ENCODE results near the gene LCN12.

Gene LCN12

GRCh38 chr9:136951541-136952320 is at the start of gene LCN12:
LCN12 (plus strand) TSS chr9:136952273; CDS start chr9:136952328, 55 bp downstream.
- TF ChIP-seq GATA3 (IDR thresholded peaks at IDR 0.05; ENCODE audit: low read depth, low read length) (no peak), GATA2 (IDR thresholded peaks at IDR 0.05; ENCODE audit: low read depth, low read length) (no peak)

- TF ChIP-seq GATA3 (IDR thresholded peaks at IDR 0.05; ENCODE audit: low read depth, low read length) (no peak), GATA2 (IDR thresholded peaks at IDR 0.05; ENCODE audit: low read depth, low read length) (no peak)
These were observed 49.0 kb upstream of the LCN12 start for GRCh38 chr9:136903041-136903554.

- TF ChIP-seq GATA2 (IDR thresholded peaks at IDR 0.05; ENCODE audit: low read depth, low read length) (no peak), GATA3 (IDR thresholded peaks at IDR 0.05; ENCODE audit: low read depth, low read length) (no peak)
These were observed 45.8 kb upstream of the LCN12 start for GRCh38 chr9:136906266-136906665.

- no peak for TF ChIP-seq GATA2 (IDR thresholded peaks at IDR 0.05; ENCODE audit: low read depth, low read length)
- no peak for TF ChIP-seq GATA3 (IDR thresholded peaks at IDR 0.05; ENCODE audit: low read depth, low read length)
These were observed 44.8 kb upstream of the LCN12 start for GRCh38 chr9:136907011-136907914.

GRCh38 chr9:136910197-136910900 is 41.7 kb upstream of the LCN12 start:
- TF ChIP-seq GATA3 (IDR thresholded peaks at IDR 0.05; ENCODE audit: low read depth, low read length) = no peak
- no peak for TF ChIP-seq GATA2 (IDR thresholded peaks at IDR 0.05; ENCODE audit: low read depth, low read length)

GRCh38 chr9:136910901-136911245 is 41.2 kb upstream of the LCN12 start:
- TF ChIP-seq GATA3 (IDR thresholded peaks at IDR 0.05; ENCODE audit: low read depth, low read length) (no peak), GATA2 (IDR thresholded peaks at IDR 0.05; ENCODE audit: low read depth, low read length) (no peak)

- no peak for TF ChIP-seq GATA2 (IDR thresholded peaks at IDR 0.05; ENCODE audit: low read depth, low read length)
- TF ChIP-seq GATA3 (IDR thresholded peaks at IDR 0.05; ENCODE audit: low read depth, low read length) = no peak
These were observed 38.2 kb upstream of the LCN12 start for GRCh38 chr9:136913701-136914438.

GRCh38 chr9:136915632-136916329 is 36.3 kb upstream of the LCN12 start:
- TF ChIP-seq GATA2 (IDR thresholded peaks at IDR 0.05; ENCODE audit: low read depth, low read length) (no peak), GATA3 (IDR thresholded peaks at IDR 0.05; ENCODE audit: low read depth, low read length) (no peak)

- TF ChIP-seq GATA3 (IDR thresholded peaks at IDR 0.05; ENCODE audit: low read depth, low read length) = no peak
- TF ChIP-seq GATA2 (IDR thresholded peaks at IDR 0.05; ENCODE audit: low read depth, low read length) = no peak
These were observed 35.5 kb upstream of the LCN12 start for GRCh38 chr9:136916330-136917184.

GRCh38 chr9:136917902-136918301 is 34.2 kb upstream of the LCN12 start:
- TF ChIP-seq GATA2 (IDR thresholded peaks at IDR 0.05; ENCODE audit: low read depth, low read length) (no peak), GATA3 (IDR thresholded peaks at IDR 0.05; ENCODE audit: low read depth, low read length) (no peak)

- no peak for TF ChIP-seq GATA3 (IDR thresholded peaks at IDR 0.05; ENCODE audit: low read depth, low read length)
- TF ChIP-seq GATA2 (IDR thresholded peaks at IDR 0.05; ENCODE audit: low read depth, low read length) = no peak
These were observed 32.0 kb upstream of the LCN12 start for GRCh38 chr9:136920069-136920468.

GRCh38 chr9:136920734-136921231 is 31.3 kb upstream of the LCN12 start:
- TF ChIP-seq GATA3 (IDR thresholded peaks at IDR 0.05; ENCODE audit: low read depth, low read length) (no peak), GATA2 (IDR thresholded peaks at IDR 0.05; ENCODE audit: low read depth, low read length) (no peak)

All from SH-SY5Y (cell line).